GM12878 (cell line): ENCODE results near the gene SRSF2. TPM values are rescaled to one million over a fixed set of nuclear protein-coding genes. Genes with fewer than 3 reads are reported as not detected.

Source experiments
- ATAC-seq: fragments of 200-7000 bp; cut with Tn5 transposase; 3 replicates; pipeline ENCODE4 v1.9.1; 2020; ENCODE audit warnings: mild to moderate bottlenecking, moderate library complexity
- BruUV-seq: library from RNA; stranded (reverse); fragments of 400-500 nt; replicated peaks from 2 replicates; lab custom pipeline; 2021; lab: Mats Ljungman, UMichigan
- CTCF ChIA-PET: fragments of 300-600 bp; sonication (Branson Sonifier 250); formaldehyde crosslinking; extraction: SDS; loops from one replicate; lab custom pipeline; 2021; ENCODE audit warnings: inconsistent platforms; lab: Yijun Ruan, JAX
- POLR2A ChIA-PET: fragments of 350-600 bp; formaldehyde crosslinking; extraction: SDS; loops from one replicate; lab custom pipeline; 2021; ENCODE audit warnings: inconsistent platforms; lab: Charles Lee
- RAD21 ChIA-PET: fragments of 300-600 bp; sonication (Branson Sonifier 250); formaldehyde crosslinking; loops from one replicate; lab custom pipeline; 2023; ENCODE audit warnings: antibody characterized with exemption; ENCODE audit not compliant: unreplicated experiment; lab: Charles Lee
- SMC1A ChIA-PET: fragments of 300-600 bp; sonication (Branson Sonifier 250); formaldehyde crosslinking; loops from one replicate; lab custom pipeline; 2023; ENCODE audit not compliant: unreplicated experiment, uncharacterized antibody; lab: Charles Lee
- DNase-seq: peaks from one replicate; pipeline ENCODE4 v3.0.0-alpha.2; 2011; ENCODE audit warnings: low read depth, low spot score
- FAIRE-seq: peaks from 3 replicates; lab custom pipeline; 2011; peaks lifted over from hg19 to GRCh38; lab: Jason Lieb, UNC
- H2AFZ ChIP-seq: 2 replicates; pipeline ENCODE4 v1.6.0; 2011; ENCODE audit warnings: low read depth, low read length, control low read depth; ENCODE audit not compliant: control insufficient read depth
- H3K27ac ChIP-seq: 2 replicates; pipeline ENCODE4 v1.5.1; 2011; ENCODE audit warnings: control low read depth; ENCODE audit not compliant: control insufficient read depth, insufficient read depth
- H3K27me3 ChIP-seq, 2 experiments: replicated peaks in 1 of 2; 2 replicates each; pipeline versions ENCODE4 v1.6.0 to v1.6.1; 2011; ENCODE audit warnings: low read length in 1 of 2; ENCODE audit not compliant: control insufficient read depth in 2 of 2, insufficient read depth in 2 of 2
- H3K36me3 ChIP-seq, 2 experiments: 2 replicates each; pipeline ENCODE4 v1.5.1; 2011; ENCODE audit warnings: low read length in 1 of 2; ENCODE audit not compliant: control insufficient read depth in 2 of 2, insufficient read depth in 2 of 2
- H3K4me1 ChIP-seq: 2 replicates; pipeline ENCODE4 v1.6.1; 2011; ENCODE audit warnings: mild to moderate bottlenecking, low read length, moderate library complexity, mixed read lengths; ENCODE audit not compliant: control insufficient read depth, insufficient read depth
- H3K4me2 ChIP-seq: 2 replicates; pipeline ENCODE4 v1.6.0; 2011; ENCODE audit warnings: control low read depth; ENCODE audit not compliant: control insufficient read depth, insufficient read depth
- H3K4me3 ChIP-seq: fragments of 200-600 bp; sonication (generic); 2 replicates; pipeline ENCODE4 v1.5.1; 2016
- H3K79me2 ChIP-seq: 2 replicates; pipeline ENCODE4 v1.6.0; 2011; ENCODE audit warnings: low read length; ENCODE audit not compliant: control insufficient read depth, insufficient read depth
- H3K9ac ChIP-seq: 2 replicates; pipeline ENCODE4 v1.8.0; 2011; ENCODE audit warnings: low read length, control low read depth, mixed read lengths; ENCODE audit not compliant: control insufficient read depth, insufficient read depth
- H3K9me3 ChIP-seq: replicated peaks from 3 replicates; pipeline ENCODE4 v1.5.1; 2011; ENCODE audit warnings: mild to moderate bottlenecking, low read length; ENCODE audit not compliant: control insufficient read depth, insufficient read depth
- H4K20me1 ChIP-seq: 2 replicates; pipeline ENCODE4 v1.6.0; 2011; ENCODE audit not compliant: control insufficient read depth, insufficient read depth
- FOXM1 ChIP-seq: IDR thresholded peaks from 2 replicates; pipeline ENCODE4 v1.6.1; 2012; ENCODE audit warnings: low read depth, mild to moderate bottlenecking, inconsistent platforms, low read length, moderate library complexity
- IKZF2 ChIP-seq, 2 experiments: fragments of 450-650 bp; IDR thresholded peaks; 2 replicates each; pipeline ENCODE4 v1.6.1; 2017; ENCODE audit warnings: mild to moderate bottlenecking in 2 of 2, moderate library complexity in 2 of 2
- JUNB ChIP-seq: IDR thresholded peaks from 2 replicates; pipeline ENCODE4 v1.6.1; 2016; ENCODE audit warnings: antibody characterized with exemption, mild to moderate bottlenecking
- JUND ChIP-seq: IDR thresholded peaks from 2 replicates; pipeline ENCODE4 v1.6.1; 2012; ENCODE audit warnings: low read depth, mild to moderate bottlenecking, low read length, improper control_type of control experiment, moderate library complexity
- MEF2A ChIP-seq: IDR thresholded peaks from 2 replicates; pipeline ENCODE4 v1.6.1; 2011; ENCODE audit warnings: low read depth, mild to moderate bottlenecking, low read length, moderate library complexity; ENCODE audit not compliant: insufficient read depth
- MTA3 ChIP-seq: IDR thresholded peaks from 2 replicates; pipeline ENCODE4 v1.6.1; 2012; ENCODE audit warnings: low read length, inconsistent platforms, borderline replicate concordance
- MYB ChIP-seq: fragments of 150-350 bp; IDR thresholded peaks from 2 replicates; pipeline ENCODE4 v1.6.1; 2014; ENCODE audit warnings: mild to moderate bottlenecking, low read depth, low read length, borderline replicate concordance
- PRDM15 ChIP-seq: fragments of 450-650 bp; formaldehyde crosslinking; IDR thresholded peaks from 2 replicates; pipeline ENCODE4 v1.4.0; 2020; ENCODE audit warnings: mild to moderate bottlenecking, moderate library complexity
- SKIL ChIP-seq: fragments of 450-650 bp; IDR thresholded peaks from 2 replicates; pipeline ENCODE4 v1.6.1; 2017; ENCODE audit warnings: mild to moderate bottlenecking, low read depth, inconsistent platforms; ENCODE audit not compliant: poor library complexity, severe bottlenecking
- SREBF2 ChIP-seq: IDR thresholded peaks from 2 replicates; pipeline ENCODE4 v1.6.1; 2012; ENCODE audit warnings: mild to moderate bottlenecking, low read length
- TAF1 ChIP-seq: IDR thresholded peaks from 2 replicates; pipeline ENCODE4 v1.6.1; 2011; ENCODE audit warnings: mild to moderate bottlenecking, low read depth, low read length, borderline replicate concordance
- ZNF622 ChIP-seq: fragments of 450-650 bp; IDR thresholded peaks from 2 replicates; pipeline ENCODE4 v1.6.1; 2017; ENCODE audit warnings: mild to moderate bottlenecking, inconsistent platforms
- WGBS: methylation state at CpG from one replicate; pipeline ENCODE4 v1.1.6; 2016; ENCODE audit warnings: low lambda C conversion rate; ENCODE audit not compliant: insufficient replicate concordance, insufficient coverage; ENCODE audit errors: missing lambda C conversion rate; 5-methylcytosine and 5-hydroxymethylcytosine counted together
- in situ Hi-C: fragments of 300-500 bp; cut with MboI; formaldehyde crosslinking; loops from 9 replicates; pipeline ENCODE4 v1.14.3; 2018; ENCODE audit warnings: mixed read lengths
- intact Hi-C: fragments of 100-400 bp; cut with micrococcal nuclease; formaldehyde crosslinking; loops from one replicate; pipeline ENCODE4 v1.14.2; 2022; ENCODE audit not compliant: unreplicated experiment
- polyA plus RNA-seq, 11 experiments: library from polyadenylated mRNA; depleted of rRNA in 4 of 11; unstranded in 6 of 11; stranded (reverse) in 5 of 11; fragments of >200 nt; fragmentation: Nextera tagmentation in 4 of 11; fragmentation: Illumina TruSeq in 1 of 11; extraction: Ambion mirVana in 4 of 11; extraction: Trizol in 1 of 11; gene quantifications; 1 replicate in 1 of 11; 2 replicates in 10 of 11; pipeline versions ENCODE4 v1.2.1 to v1.2.3, GENCODE V29; 2011 to 2016; ENCODE audit warnings: inconsistent platforms in 2 of 11, missing spikeins in 2 of 11, low read depth in 1 of 11
- total RNA-seq, 4 experiments: library from RNA; depleted of rRNA in 3 of 4; stranded (reverse); fragments of >200 nt in 3 of 4; fragmentation: Illumina TruSeq in 1 of 4; extraction: Trizol in 1 of 4; gene quantifications; 2 replicates each; pipeline versions ENCODE4 v1.2.1 to v1.2.3, GENCODE V29; 2013 to 2021
- TF ChIP-seq, protein P1 (sequence below): fragments of 450-650 bp; IDR thresholded peaks from 2 replicates; pipeline ENCODE4 v1.6.1; 2017; ENCODE audit warnings: antibody characterized with exemption, mild to moderate bottlenecking, moderate library complexity

Gene SRSF2
- total and polyA plus RNA-seq, 10 of the 15 experiments (the other 5 are each of a cell fraction or from before 2014, with no cell fraction given): 225 to 795 (median 410) TPM

DNA sequence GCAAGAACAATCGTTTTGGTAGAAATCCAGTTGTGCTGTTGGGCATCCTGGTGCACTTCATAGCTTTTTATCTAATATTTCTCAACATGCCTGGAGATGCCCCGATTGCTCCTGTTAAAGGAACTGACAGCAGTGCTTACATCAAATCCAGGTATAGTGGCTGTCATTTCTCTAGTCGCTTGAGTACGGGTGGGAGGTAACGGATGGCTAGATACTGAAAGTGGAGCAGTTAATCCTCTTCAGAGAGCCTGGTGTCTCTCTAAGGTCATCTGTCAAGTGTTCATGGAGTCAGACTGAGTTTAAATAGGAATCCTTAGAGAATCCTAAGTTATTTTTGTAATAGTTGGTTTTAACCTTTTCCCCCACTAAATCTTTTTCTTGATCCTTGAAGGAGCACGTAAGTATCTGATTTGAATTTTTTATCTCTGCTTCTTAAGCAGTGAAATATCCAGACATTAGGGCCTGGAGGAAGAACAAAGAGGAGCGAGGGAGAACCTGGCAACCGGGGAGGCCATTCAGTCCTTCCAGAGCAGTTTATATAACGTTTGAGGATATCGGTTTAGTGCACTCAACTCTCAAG lies 38.0 kb upstream of the SRSF2 start:
- in situ Hi-C loops: no loop called here
- RAD21 ChIA-PET: no interaction called here
- H3K9me3 ChIP-seq: no peaks in the 10 kb centered on the region
- no peak overlapping the region for H3K4me2 ChIP-seq
- no peaks in the 10 kb centered on the region for H4K20me1 ChIP-seq
- H3K9ac ChIP-seq: no peak overlapping the region
- ATAC-seq (no peak), DNase-seq (no peak), FAIRE-seq (no peak)
- intact Hi-C loops: no loop called here
- CTCF ChIA-PET: no interaction called here
- H3K79me2 ChIP-seq: no peaks in the 10 kb centered on the region
- SMC1A ChIA-PET: no interaction called here
- 89% methylated on average over 10 of the region's 10 CpGs for WGBS
- no peak overlapping the region for H3K27ac ChIP-seq
- H3K36me3 ChIP-seq: peaks cover 5 to 15% of the 10 kb centered on the region in 2 experiments
- H3K4me3 ChIP-seq: no peak overlapping the region
- no peaks in the 10 kb centered on the region for H3K4me1 ChIP-seq
- no peak for TF ChIP-seq SKIL
- no peak for TF ChIP-seq TAF1
- TF ChIP-seq MTA3: no peak
- no peak for TF ChIP-seq FOXM1
- no peak for TF ChIP-seq JUND
- no peak for TF ChIP-seq ZNF622
- no peak for TF ChIP-seq SREBF2
- TF ChIP-seq, protein P1, sequence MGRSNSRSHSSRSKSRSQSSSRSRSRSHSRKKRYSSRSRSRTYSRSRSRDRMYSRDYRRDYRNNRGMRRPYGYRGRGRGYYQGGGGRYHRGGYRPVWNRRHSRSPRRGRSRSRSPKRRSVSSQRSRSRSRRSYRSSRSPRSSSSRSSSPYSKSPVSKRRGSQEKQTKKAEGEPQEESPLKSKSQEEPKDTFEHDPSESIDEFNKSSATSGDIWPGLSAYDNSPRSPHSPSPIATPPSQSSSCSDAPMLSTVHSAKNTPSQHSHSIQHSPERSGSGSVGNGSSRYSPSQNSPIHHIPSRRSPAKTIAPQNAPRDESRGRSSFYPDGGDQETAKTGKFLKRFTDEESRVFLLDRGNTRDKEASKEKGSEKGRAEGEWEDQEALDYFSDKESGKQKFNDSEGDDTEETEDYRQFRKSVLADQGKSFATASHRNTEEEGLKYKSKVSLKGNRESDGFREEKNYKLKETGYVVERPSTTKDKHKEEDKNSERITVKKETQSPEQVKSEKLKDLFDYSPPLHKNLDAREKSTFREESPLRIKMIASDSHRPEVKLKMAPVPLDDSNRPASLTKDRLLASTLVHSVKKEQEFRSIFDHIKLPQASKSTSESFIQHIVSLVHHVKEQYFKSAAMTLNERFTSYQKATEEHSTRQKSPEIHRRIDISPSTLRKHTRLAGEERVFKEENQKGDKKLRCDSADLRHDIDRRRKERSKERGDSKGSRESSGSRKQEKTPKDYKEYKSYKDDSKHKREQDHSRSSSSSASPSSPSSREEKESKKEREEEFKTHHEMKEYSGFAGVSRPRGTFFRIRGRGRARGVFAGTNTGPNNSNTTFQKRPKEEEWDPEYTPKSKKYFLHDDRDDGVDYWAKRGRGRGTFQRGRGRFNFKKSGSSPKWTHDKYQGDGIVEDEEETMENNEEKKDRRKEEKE: no peak
- no peak for TF ChIP-seq MEF2A
- TF ChIP-seq PRDM15: no peak
- TF ChIP-seq MYB: no peak
- no peak for TF ChIP-seq IKZF2 (IDR thresholded peaks at IDR 0.05)
- no peak for TF ChIP-seq JUNB
- POLR2A ChIA-PET: no interaction called here
- BruUV-seq: no TSS peak
- H2AFZ ChIP-seq: no peak overlapping the region
- no peaks in the 10 kb centered on the region for H3K27me3 ChIP-seq
